Dermis lymphatic vessel endothelial cell (primary cell): ENCODE data around the gene CEP170. TPM values are rescaled to one million over a fixed set of nuclear protein-coding genes. Genes with fewer than 3 reads are reported as not detected.

ENCODE experiments used
- total RNA-seq: library from RNA; depleted of rRNA; stranded (reverse); fragments of >200 nt; gene quantifications from 2 replicates; pipeline ENCODE4 v1.2.1, GENCODE V29; 2014

Gene CEP170
- 83.2 and 95.7 TPM in 2 replicates for total RNA-seq

DNA sequence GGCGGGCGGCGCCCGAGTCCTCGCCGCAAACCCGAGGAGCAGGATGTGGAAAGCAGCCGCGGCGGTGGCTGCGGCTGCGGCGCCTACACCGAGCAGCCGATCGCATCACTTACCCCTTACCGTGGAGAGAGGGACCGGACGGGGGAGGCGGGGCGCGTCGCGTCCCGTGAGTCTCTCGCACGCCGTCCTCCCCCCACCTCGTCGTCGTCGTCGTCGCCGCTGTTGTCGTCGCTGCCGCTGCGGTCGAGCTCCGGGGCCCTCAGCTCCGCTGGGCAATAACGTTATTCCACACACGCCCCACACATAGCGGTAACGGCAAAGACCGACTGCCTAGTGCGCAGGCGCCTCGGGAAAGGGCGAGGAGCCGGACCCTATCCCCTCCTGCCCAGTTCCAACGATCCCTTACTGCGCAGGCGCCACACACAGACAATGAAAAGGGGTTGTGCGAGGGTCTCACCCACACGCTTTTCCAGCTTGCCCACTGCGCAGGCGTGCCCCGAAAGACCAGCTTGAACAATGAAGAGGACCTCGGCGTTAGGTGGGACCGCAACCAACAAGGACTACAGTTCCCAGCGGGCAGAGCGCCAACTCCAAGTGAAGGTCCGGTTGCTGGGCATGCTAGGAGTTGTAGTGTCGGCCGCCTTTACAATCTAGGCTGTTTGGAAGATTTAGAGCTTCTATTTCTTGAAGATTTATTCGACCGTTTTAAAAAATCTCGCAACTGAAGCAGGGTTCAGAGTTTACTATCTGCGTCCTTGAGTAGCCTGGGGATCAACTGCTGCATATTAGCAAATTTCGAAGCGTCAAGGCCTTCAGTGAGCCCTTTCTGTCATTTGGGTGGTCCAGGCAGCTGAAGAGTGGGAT, at the start of gene CEP170:
Gene CEP170 (minus strand): TSS at position 355 of the 864 bp plus-strand sequence. CDS start 30,001 bp downstream, outside the sequence.

GRCh38 chr1:243255791-243256512, 871 bp upstream of the CEP170 start, which contains the start of gene SDCCAG8:
SDCCAG8 (plus strand) TSS chr1:243256041; CDS start chr1:243256174, 133 bp downstream.

Other genes with a start within 250 kb of the CEP170 start
- gene SDCCAG8, start 760 bp upstream of the CEP170 start, total RNA-seq, result 27.5 and 28.8 TPM in 2 replicates